Parathyroid adenoma (tissue), 2 donors: ENCODE data around the gene ZNF844.
"Not testable (repeated sequence)": the region's sequence is repeated elsewhere in the genome, so short reads cannot be mapped to it uniquely, and the experiment has no call there.

Experiments
- H2AFZ ChIP-seq: fragments of 300-600 bp; sonication (generic); one replicate; pipeline ENCODE4 v1.7.0; 2017; ENCODE audit warnings: antibody characterized with exemption, mild to moderate bottlenecking
- H3K27ac ChIP-seq: fragments of 300-600 bp; sonication (generic); one replicate; pipeline ENCODE4 v1.7.0; 2017
- H3K27me3 ChIP-seq: fragments of 300-600 bp; sonication (generic); one replicate; pipeline ENCODE4 v1.7.0; 2017; ENCODE audit warnings: low read length; ENCODE audit not compliant: control insufficient read depth, insufficient read depth
- H3K36me3 ChIP-seq: fragments of 300-600 bp; sonication (generic); one replicate; pipeline ENCODE4 v1.7.0; 2017; ENCODE audit warnings: low read length; ENCODE audit not compliant: control insufficient read depth, insufficient read depth
- H3K4me1 ChIP-seq: fragments of 300-600 bp; sonication (generic); one replicate; pipeline ENCODE4 v1.7.0; 2017; ENCODE audit warnings: control low read depth
- H3K4me2 ChIP-seq: fragments of 300-600 bp; sonication (generic); one replicate; pipeline ENCODE4 v1.7.0; 2017; ENCODE audit warnings: low read length
- H3K4me3 ChIP-seq: fragments of 300-600 bp; sonication (generic); one replicate; pipeline ENCODE4 v1.7.0; 2017; ENCODE audit warnings: low read depth, low read length
- H3K79me2 ChIP-seq: fragments of 300-600 bp; sonication (generic); one replicate; pipeline ENCODE4 v1.7.0; 2017; ENCODE audit warnings: control low read depth
- H3K9ac ChIP-seq: fragments of 300-600 bp; sonication (generic); one replicate; pipeline ENCODE4 v1.7.0; 2017; ENCODE audit warnings: mild to moderate bottlenecking
- H3K9me3 ChIP-seq: fragments of 300-600 bp; sonication (generic); one replicate; pipeline ENCODE4 v1.7.0; 2017; ENCODE audit warnings: low read length; ENCODE audit not compliant: control insufficient read depth
- CTCF ChIP-seq: fragments of 300-600 bp; sonication (generic); IDR thresholded peaks from one replicate; pipeline ENCODE4 v1.7.0; 2017; ENCODE audit warnings: antibody characterized with exemption, mild to moderate bottlenecking
- donor health status: primary hyperparathyroidism.

Gene ZNF844

DNA sequence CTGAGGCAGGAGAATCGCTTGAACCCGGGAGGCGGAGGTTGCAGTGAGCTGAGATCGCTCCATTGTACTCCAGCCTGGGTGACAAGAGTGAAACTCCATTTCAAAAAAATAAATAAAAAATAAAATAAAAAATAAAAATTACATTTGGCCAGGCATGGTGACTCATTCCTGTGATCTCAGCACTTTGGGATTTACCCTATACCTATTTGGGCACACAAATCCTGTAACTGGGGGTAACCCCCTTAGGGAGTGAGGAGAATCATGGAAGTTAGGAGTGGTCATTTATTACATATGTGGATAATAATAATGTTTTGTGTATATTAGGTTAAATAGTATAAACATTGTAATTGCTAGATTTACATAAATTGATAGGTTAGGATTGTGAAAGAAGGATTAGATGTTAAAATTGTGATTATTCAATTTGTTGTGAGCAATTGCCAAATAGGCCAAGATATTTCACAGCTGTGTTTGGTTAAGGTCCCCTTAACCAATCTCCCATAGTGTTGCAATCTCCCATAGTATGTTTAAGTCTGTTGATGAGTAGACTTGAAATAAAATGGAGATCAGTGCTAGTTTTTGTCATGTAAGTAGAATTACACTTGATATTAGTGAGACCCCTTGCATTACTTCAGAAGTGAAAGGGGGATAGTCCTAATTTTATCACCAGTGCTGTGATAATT lies 30.7 kb downstream of the ZNF844 start:
- no peak overlapping the region for H2AFZ ChIP-seq
- H3K9ac ChIP-seq = no peak overlapping the region
- no peaks in the 10 kb centered on the region for H3K27me3 ChIP-seq
- H3K36me3 ChIP-seq = no peaks in the 10 kb centered on the region
- H3K4me2 ChIP-seq = no peak overlapping the region
- H3K27ac ChIP-seq = no peak overlapping the region
- no peaks in the 10 kb centered on the region for H3K79me2 ChIP-seq
- no peak overlapping the region for H3K4me3 ChIP-seq
- H3K9me3 ChIP-seq = no peaks in the 10 kb centered on the region
- no peaks in the 10 kb centered on the region for H3K4me1 ChIP-seq
- no peak for TF ChIP-seq CTCF

DNA sequence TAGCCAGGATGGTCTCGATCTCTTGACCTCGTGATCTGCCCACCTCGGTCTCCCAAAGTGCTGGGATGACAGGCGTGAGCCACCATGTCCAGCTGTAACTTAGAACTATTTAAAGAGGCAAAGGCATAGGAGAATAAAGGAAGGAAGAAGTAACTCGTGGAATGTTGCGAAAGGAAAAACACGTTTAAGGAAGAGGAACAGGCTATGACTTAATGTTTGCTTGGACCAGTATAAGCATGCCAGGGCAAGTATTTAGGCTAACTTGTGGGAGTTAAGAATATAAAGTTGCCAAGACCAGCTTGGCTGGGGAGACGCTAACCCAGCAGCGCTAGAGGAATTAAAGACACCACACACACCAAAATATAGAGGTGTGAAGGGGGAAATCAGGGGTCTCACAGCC lies 33.5 kb downstream of the ZNF844 start:
- H3K9me3 ChIP-seq = no peaks in the 10 kb centered on the region
- TF ChIP-seq CTCF = no peak
- no peaks in the 10 kb centered on the region for H3K27me3 ChIP-seq

GRCh38 chr19:12103909-12104308 lies 39.4 kb downstream of the ZNF844 start:
- not testable (repeated sequence) for H3K9me3 ChIP-seq, H3K27ac ChIP-seq, H3K4me2 ChIP-seq, H3K4me1 ChIP-seq, H3K27me3 ChIP-seq, H3K79me2 ChIP-seq, H2AFZ ChIP-seq, H3K36me3 ChIP-seq, H3K9ac ChIP-seq, H3K4me3 ChIP-seq

More for the DNA sequence above, 33.5 kb downstream of the ZNF844 start:
- Histone ChIP-seq H3K9ac (no peak overlapping the region), H3K4me2 (no peak overlapping the region), H3K27ac (no peak overlapping the region), H2AFZ (no peak overlapping the region), H3K4me3 (no peak overlapping the region), H3K36me3 (no peaks in the 10 kb centered on the region), H3K4me1 (no peaks in the 10 kb centered on the region), H3K79me2 (no peaks in the 10 kb centered on the region)

- no peak overlapping the region for H3K4me3 ChIP-seq
- H3K9ac ChIP-seq = no peak overlapping the region
- no peak for TF ChIP-seq CTCF
- no peak overlapping the region for H2AFZ ChIP-seq
- H3K4me1 ChIP-seq = no peaks in the 10 kb centered on the region
- no peaks in the 10 kb centered on the region for H3K27me3 ChIP-seq
- H3K9me3 ChIP-seq = no peaks in the 10 kb centered on the region
- no peak overlapping the region for H3K27ac ChIP-seq
- no peak overlapping the region for H3K4me2 ChIP-seq
- no peaks in the 10 kb centered on the region for H3K36me3 ChIP-seq
- no peaks in the 10 kb centered on the region for H3K79me2 ChIP-seq
Observed at GRCh38 chr19:12111176-12111575, 46.6 kb downstream of the ZNF844 start.

DNA sequence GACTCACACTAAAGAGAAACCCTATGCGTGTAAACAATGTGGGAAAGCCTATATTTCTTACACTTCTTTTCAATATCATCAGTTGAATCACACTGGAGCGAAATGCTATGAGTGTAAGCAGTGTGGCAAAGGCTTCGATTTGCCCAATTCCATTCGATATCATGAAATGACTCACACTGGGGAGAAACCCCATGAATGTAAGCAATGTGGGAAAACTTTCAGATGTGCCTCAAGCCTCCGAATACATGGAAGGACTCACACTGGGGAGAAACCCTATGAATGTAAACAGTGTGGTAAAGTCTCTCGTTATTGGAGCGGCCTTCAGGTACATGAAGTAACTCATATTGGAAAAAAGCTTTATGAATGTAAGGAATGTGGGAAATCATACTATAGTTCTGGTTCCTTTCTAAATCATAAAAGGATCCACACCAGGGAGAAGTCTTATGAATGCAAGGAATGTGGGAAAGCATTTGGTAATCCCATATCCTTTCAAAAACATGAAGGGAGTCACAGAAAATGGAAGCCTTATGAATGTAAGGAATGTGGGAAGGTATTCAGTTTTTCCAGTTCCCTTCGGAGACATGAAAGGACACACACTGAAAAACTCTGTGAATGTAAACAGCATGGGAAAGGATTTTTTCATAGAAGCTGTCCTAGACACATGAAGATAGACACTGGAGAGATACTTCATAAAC lies 47.6 kb downstream of the ZNF844 start:
- TF ChIP-seq CTCF = no peak

More for the DNA sequence above, 47.6 kb downstream of the ZNF844 start:
- Histone ChIP-seq H3K9me3 (no peaks in the 10 kb centered on the region), H3K27ac (no peak overlapping the region), H3K4me3 (no peak overlapping the region), H3K27me3 (no peaks in the 10 kb centered on the region), H3K4me1 (no peaks in the 10 kb centered on the region), H3K9ac (no peak overlapping the region), H3K79me2 (no peaks in the 10 kb centered on the region), H2AFZ (no peak overlapping the region), H3K36me3 (no peaks in the 10 kb centered on the region), H3K4me2 (no peak overlapping the region)
